Measurements from ENCODE around the gene OR51E1.

Gene OR51E1

GRCh38 chr11:4643076-4643475, 706 bp upstream of the OR51E1 start:
- TF ChIP-seq GLIS3 (CRISPR knock-in tag; IDR thresholded peaks at IDR 0.05) (no peak), RARB (CRISPR knock-in tag; IDR thresholded peaks at IDR 0.05) (no peak), ZNF70 (CRISPR knock-in tag; IDR thresholded peaks at IDR 0.05) (no peak), ZFP30 (CRISPR knock-in tag; IDR thresholded peaks at IDR 0.05) (no peak)
- no peak for ATAC-seq

- no peak for ATAC-seq
- TF ChIP-seq ARNTL (CRISPR knock-in tag; IDR thresholded peaks at IDR 0.05; ENCODE audit: borderline replicate concordance, low read depth) (no peak), ZFP3 (CRISPR knock-in tag; IDR thresholded peaks at IDR 0.05) (no peak), OSR1 (CRISPR knock-in tag; IDR thresholded peaks at IDR 0.05) (no peak), ISL1 (CRISPR knock-in tag; IDR thresholded peaks at IDR 0.05) (no peak), ESRRG (CRISPR knock-in tag; IDR thresholded peaks at IDR 0.05) (no peak), CSDC2 (CRISPR knock-in tag; IDR thresholded peaks at IDR 0.05) (no peak), ZFP30 (CRISPR knock-in tag; IDR thresholded peaks at IDR 0.05) (no peak), PPARA (CRISPR knock-in tag; IDR thresholded peaks at IDR 0.05; ENCODE audit: borderline replicate concordance) (no peak), SNAI2 (CRISPR knock-in tag; IDR thresholded peaks at IDR 0.05) (no peak), BACH2 (CRISPR knock-in tag; IDR thresholded peaks at IDR 0.05; ENCODE audit: borderline replicate concordance) (no peak), GLIS3 (CRISPR knock-in tag; IDR thresholded peaks at IDR 0.05) (no peak), ZNF8 (CRISPR knock-in tag; IDR thresholded peaks at IDR 0.05) (no peak), TCF4 (CRISPR knock-in tag; IDR thresholded peaks at IDR 0.05; ENCODE audit: borderline replicate concordance) (no peak), ZNF565 (CRISPR knock-in tag; conservative IDR thresholded peaks at IDR 0.05; ENCODE audit: low read depth) (no peak), TSHZ2 (CRISPR knock-in tag; IDR thresholded peaks at IDR 0.05) (no peak), ZNF70 (CRISPR knock-in tag; IDR thresholded peaks at IDR 0.05) (no peak), TOX (CRISPR knock-in tag; IDR thresholded peaks at IDR 0.05; ENCODE audit: borderline replicate concordance) (no peak), RARB (CRISPR knock-in tag; IDR thresholded peaks at IDR 0.05) (no peak)
- TF ChIP-seq, protein P1, sequence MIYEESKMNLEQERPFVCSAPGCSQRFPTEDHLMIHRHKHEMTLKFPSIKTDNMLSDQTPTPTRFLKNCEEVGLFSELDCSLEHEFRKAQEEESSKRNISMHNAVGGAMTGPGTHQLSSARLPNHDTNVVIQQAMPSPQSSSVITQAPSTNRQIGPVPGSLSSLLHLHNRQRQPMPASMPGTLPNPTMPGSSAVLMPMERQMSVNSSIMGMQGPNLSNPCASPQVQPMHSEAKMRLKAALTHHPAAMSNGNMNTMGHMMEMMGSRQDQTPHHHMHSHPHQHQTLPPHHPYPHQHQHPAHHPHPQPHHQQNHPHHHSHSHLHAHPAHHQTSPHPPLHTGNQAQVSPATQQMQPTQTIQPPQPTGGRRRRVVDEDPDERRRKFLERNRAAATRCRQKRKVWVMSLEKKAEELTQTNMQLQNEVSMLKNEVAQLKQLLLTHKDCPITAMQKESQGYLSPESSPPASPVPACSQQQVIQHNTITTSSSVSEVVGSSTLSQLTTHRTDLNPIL (CRISPR knock-in tag; IDR thresholded peaks at IDR 0.05; ENCODE audit: low read depth): no peak
- TF ChIP-seq, protein P2, sequence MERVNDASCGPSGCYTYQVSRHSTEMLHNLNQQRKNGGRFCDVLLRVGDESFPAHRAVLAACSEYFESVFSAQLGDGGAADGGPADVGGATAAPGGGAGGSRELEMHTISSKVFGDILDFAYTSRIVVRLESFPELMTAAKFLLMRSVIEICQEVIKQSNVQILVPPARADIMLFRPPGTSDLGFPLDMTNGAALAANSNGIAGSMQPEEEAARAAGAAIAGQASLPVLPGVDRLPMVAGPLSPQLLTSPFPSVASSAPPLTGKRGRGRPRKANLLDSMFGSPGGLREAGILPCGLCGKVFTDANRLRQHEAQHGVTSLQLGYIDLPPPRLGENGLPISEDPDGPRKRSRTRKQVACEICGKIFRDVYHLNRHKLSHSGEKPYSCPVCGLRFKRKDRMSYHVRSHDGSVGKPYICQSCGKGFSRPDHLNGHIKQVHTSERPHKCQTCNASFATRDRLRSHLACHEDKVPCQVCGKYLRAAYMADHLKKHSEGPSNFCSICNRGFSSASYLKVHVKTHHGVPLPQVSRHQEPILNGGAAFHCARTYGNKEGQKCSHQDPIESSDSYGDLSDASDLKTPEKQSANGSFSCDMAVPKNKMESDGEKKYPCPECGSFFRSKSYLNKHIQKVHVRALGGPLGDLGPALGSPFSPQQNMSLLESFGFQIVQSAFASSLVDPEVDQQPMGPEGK (CRISPR knock-in tag; IDR thresholded peaks at IDR 0.05; ENCODE audit: borderline replicate concordance): no peak
Observed at GRCh38 chr11:4644233-4644632, 451 bp downstream of the OR51E1 start.

GRCh38 chr11:4645974-4646373, 2.2 kb downstream of the OR51E1 start:
- ATAC-seq: no peak
- TF ChIP-seq ZC3H10 (CRISPR knock-in tag; IDR thresholded peaks at IDR 0.05) (no peak), ZFP30 (CRISPR knock-in tag; IDR thresholded peaks at IDR 0.05) (no peak)

GRCh38 chr11:4647766-4648165, 4.0 kb downstream of the OR51E1 start:
- no peak; the same call in 2 of the 3 replicates for ATAC-seq
- TF ChIP-seq, protein P3, sequence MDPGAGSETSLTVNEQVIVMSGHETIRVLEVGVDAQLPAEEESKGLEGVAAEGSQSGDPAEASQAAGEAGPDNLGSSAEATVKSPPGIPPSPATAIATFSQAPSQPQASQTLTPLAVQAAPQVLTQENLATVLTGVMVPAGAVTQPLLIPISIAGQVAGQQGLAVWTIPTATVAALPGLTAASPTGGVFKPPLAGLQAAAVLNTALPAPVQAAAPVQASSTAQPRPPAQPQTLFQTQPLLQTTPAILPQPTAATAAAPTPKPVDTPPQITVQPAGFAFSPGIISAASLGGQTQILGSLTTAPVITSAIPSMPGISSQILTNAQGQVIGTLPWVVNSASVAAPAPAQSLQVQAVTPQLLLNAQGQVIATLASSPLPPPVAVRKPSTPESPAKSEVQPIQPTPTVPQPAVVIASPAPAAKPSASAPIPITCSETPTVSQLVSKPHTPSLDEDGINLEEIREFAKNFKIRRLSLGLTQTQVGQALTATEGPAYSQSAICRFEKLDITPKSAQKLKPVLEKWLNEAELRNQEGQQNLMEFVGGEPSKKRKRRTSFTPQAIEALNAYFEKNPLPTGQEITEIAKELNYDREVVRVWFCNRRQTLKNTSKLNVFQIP (CRISPR knock-in tag; IDR thresholded peaks at IDR 0.05; ENCODE audit: borderline replicate concordance, low read depth): no peak
- TF ChIP-seq PPARA (CRISPR knock-in tag; IDR thresholded peaks at IDR 0.05; ENCODE audit: borderline replicate concordance): no peak
- TF ChIP-seq RARB (CRISPR knock-in tag; IDR thresholded peaks at IDR 0.05): no peak
- TF ChIP-seq CSDC2 (CRISPR knock-in tag; IDR thresholded peaks at IDR 0.05): no peak
- no peak for TF ChIP-seq ZFP3 (CRISPR knock-in tag; IDR thresholded peaks at IDR 0.05)
- TF ChIP-seq BACH2 (CRISPR knock-in tag; IDR thresholded peaks at IDR 0.05; ENCODE audit: borderline replicate concordance): no peak
- no peak for TF ChIP-seq ZNF70 (CRISPR knock-in tag; IDR thresholded peaks at IDR 0.05)
- TF ChIP-seq ESRRG (CRISPR knock-in tag; IDR thresholded peaks at IDR 0.05): no peak
- TF ChIP-seq SNAI2 (CRISPR knock-in tag; IDR thresholded peaks at IDR 0.05): no peak
- no peak for TF ChIP-seq TOX (CRISPR knock-in tag; IDR thresholded peaks at IDR 0.05; ENCODE audit: borderline replicate concordance)

All from SK-N-SH treated with all-trans-retinoic acid at 6 μM for 48 hours (cell line).